Measurements from ENCODE around the gene ABI2.

GRCh38 chr2:203379156-203379555 is 51.0 kb downstream of the ABI2 start:
- TF ChIP-seq POLR2A (IDR thresholded peaks at IDR 0.05; ENCODE audit: low read length) = no peak
- no peak for TF ChIP-seq GATA1 (IDR thresholded peaks at IDR 0.05; ENCODE audit: low read depth, low read length)

All from erythroblast (primary cell).